NCI-H345 treated with DMSO at 0.1 percent for 48 hours (cell line): ENCODE data around the gene PLCL2.

ENCODE experiments used
- DNase-seq: peaks from one replicate; lab custom pipeline; 2025; ENCODE audit not compliant: unreplicated experiment; lab: John Stamatoyannopoulos, UW

Gene PLCL2

DNA sequence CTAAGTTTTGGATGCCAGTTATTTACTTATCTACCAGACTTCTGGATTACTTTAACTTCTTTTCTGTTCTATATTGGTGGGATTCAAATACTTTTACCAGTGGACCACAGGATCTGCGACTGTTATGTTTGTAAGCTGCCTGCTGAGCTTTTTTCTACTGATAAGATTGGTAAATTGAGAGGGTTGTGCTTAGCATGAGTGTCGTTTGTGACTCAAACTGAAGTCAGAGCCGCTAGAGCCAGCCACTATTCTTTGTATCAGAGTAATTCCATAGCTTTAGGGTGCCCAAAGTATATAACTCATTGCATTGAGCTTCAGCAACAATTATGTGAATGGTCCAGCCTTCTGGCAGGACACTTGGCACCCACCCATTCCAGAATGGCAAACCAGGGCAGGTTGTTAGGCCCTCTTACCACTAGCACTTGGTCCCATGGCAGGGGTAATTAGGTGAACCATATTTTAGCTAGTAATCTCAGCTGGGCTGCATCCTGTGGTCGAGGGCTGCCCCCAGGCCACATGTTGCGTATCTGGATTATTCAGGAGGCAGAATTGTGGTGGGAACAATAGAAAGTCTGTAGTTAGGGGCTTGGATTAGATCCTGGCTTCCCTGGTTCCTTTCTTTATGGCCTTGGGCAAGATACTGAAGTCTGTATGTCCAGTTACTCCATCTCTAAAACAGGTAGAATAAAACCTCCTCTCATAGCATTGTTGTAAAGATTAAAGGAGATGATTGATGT is 6.0 kb downstream of the PLCL2 start:
- no peak for DNase-seq

DNA sequence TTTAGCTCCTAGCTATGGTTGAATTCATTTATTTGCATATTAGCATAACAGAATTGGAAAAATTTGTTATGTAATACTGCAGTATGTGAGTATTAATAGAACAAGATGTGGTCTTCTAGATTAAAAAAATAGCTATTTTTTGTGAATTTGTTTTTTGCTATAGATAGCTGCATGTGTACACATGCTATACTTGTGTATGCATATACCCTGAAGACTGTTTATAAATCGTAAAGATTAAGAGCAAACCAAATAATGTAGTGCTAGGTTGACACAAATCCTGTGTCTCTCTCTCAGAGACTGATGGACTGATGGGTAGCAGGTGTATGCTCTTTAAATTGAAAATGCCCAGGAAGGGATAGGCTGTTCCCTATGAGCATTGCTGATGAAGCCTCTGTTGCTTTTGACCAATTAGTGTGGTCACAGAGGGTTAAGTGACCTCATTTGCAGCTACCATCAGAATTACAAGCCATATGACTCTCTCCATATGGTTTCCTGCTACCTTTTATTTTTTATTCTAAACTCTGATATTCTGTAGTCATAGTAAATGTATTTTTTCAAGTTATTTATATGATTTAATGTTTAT is 9.0 kb downstream of the PLCL2 start:
- DNase-seq: no peak

DNA sequence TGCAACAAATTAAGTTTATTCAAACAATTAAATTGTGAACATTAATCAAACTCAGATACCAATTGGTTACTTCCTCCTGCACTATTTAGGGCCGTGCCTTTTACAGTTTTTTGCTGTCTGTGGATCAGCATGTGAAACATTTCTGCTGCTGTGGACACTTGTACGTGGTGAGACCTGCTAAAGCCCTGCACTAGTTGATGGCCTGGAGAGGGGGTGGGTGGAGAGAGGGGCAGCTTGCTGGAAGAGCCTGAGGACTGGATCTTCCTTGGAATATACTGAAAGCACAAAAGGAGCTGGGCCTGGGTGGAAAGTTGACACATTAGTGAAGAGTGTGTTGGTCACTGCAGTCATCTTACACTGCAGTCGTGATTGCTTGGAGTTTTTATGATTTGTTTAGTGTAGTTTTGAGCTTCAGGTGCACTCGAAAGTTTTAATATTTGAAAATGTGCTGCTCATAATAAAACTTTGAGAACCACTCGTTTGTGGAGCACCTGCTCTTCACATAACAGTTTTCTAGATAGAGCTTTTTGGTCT is 11.4 kb downstream of the PLCL2 start:
- DNase-seq: no peak

DNA sequence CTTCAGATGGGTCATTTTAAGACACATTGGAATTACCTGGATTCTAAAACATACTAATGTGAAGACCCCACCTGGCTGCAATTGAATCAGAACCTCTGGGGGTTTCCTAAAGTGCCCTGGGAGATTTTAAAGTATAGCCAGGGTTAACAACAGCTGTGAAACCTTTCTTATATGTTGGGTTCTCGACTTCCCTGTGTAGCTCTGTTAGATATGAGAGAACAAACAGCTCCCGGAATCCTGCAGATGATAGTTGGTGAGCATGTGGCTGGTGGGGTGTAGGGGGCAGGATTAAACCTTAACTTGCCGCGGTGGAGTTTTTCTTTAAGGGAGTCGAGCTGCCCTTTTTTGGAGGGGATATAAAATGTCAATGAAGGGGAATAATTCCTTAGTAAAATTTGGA is 12.1 kb downstream of the PLCL2 start:
- no peak for DNase-seq

DNA sequence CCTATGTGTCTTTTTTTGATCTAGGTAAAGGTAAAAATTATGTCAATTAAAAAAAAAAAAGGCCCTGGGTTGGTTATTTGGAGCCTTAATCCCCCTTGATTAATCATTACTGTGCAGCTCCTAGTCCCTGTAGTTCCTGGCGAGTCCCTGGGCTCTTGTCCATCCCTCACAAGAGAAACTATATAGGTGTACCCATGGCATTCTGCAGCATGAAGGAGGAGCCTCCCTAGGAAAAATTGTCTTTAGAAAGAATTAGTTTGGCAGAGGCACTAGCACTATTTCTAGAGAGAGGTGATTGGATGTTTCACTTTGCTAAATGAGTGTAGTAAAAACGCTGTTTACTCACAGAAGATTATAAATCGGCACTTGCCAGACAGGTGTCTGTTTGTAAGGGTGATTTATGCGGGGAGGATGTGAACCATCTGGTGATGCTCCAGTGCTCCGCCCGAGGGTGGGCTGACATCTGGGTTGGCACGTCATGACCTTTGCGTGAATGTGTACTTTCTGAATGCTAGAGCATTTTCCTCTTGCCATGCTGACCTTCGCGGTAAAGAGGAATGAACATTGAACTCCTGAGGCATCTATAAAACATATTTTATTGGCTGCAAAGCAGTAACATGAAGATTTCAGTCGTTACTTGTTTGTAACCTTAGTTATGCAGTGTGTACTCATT is 12.6 kb downstream of the PLCL2 start:
- no peak for DNase-seq

DNA sequence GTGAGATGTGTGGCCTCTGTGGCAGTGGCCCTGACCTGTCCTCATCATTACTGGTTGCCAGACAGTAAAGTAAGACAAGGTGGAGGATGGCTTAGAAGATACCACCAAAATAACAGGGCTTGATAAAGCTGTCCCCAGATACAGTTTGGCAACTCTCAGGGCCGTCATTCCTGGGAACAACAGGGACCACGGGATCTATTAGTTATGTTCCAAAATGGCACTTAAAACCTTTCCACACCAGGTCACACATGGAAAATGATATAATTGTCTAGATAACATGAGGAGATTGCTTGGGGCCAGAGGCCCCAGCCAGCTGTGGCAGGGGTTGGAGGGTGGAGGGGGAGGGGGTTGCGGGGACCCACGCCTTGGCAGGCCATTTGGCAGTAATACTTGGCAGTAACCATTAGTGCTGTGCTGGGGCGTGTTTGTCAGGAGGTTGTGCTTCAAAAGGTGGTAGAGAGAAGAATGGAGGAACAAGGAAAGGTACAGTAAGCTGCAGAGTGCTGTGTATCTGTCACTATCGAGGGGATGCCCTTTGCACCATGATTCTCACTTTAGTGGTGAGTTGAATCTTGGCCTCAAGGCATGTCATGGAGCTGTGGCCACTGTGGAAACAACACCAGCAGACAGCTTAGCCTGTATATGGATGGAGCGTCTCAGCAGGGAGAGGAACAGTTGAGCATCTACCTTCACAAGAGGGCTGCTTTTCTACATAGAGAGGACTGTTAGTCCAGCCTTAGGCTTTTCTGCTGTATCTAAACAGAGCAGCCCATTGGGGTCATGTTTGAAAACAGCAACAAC is 14.0 kb downstream of the PLCL2 start:
- DNase-seq: no peak

DNA sequence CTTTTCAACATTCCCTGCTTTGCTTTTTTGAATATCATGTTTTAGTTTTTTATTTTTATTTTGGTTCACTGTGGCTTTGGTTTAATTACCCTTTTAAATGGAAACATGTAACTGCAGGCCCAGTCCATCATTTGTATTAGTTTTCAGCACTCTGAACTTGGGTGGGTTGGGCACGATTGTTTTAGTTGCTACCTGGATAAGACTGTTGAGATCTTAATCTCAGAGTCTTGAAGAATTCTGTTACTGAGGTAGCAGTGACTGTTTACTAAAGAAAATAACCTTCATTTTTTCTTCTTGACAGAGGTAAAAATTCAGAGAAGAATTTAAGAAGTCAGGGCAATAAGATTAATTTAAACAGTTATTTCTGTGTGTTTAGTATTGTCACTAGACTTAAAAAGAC is 15.2 kb downstream of the PLCL2 start:
- DNase-seq: no peak

DNA sequence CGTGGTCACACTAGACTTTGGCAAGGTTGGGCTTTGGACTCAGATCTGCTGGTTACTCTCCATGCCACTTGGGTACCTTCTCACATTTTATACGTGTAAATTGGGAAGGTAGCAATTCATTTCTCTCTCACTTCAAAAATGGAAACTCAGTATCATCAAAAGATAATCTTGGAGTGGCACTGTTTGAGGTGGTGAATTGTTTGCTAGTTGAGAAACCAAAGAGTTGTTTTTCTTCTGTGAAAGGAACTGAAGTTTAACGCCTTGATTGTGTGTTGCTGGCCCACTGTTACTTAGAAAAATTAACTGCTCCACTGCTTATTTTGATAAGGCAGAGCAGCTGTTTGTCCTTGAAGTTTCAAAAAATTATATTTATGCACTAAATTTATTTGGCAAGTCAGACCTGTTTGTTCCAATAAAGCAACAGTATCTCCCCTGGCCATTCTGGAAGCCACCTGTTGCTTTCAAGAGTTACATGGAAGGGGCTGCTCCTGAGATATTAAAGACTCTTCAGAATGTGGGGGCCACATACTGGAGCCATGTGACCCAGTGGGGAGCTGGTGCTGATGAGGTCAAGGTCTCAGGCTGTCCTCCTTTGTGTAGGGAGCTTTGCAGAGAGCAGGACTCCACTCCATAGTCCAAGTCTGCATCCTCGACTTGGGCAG is 16.2 kb downstream of the PLCL2 start:
- DNase-seq: no peak

DNA sequence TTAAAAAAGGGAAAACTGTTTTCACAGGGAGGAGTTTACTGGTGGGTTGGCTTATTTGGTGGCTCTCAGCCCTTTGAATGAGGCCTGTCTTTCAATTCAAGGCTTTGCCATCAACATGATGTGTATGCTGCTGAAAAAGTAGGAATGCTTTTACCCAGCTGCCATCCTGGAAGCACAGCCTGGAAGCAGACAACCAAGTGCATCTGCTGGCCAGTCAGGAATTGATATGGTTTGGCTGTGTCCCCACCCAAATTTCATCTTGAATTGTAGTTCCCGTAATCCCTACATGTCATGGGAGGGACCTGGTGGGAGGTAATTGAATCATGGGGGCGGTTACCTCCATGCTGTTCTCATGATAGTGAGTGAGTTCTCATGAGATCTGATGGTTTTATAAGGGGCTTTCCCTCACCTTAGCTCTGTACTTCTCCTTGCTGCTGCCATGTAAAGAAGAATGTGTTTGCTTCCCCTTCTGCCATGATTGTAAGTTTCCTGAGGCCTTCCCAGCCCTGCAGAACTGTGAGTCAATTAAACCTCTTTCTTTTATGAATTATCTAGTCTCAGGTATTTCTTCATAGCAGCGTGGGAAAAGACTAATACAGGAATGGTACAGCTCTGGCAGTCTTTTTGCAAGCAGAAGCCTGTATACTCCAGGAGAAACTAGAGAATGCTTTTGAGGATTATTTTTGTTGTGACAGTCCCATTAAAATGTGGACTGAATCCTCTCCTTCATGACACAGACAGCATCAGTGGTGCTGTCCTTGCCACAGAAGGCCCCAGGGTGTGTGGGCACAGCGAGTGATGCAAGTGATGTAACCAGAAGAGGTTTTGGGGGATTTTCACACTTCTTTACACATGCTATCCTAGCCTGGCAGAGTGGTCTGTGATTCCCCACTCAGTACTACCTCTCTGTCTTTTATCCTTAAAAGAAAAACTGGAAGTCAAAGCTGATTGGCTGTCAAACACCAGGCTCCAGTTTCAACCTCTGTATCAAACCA is 20.0 kb downstream of the PLCL2 start:
- DNase-seq: no peak

DNA sequence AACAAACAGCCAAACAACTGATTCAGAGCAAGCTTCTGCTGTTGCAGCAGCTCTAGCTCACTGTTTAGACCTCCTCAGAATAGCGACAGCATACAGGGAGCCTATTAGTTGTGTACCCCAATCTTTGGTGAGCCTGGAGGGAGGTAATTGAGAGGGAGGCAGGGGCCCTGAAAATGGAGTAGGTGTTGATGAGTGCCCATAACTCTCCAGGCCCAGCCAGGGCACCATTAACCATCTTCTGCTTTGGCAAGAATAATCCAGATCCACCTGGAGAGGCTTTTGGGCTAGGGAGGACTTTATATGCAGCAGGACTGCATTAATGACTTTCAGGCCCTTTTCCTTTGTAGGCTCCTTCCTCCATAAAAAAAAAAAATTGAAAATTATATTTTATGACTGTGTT is 20.9 kb downstream of the PLCL2 start:
- DNase-seq: no peak

DNA sequence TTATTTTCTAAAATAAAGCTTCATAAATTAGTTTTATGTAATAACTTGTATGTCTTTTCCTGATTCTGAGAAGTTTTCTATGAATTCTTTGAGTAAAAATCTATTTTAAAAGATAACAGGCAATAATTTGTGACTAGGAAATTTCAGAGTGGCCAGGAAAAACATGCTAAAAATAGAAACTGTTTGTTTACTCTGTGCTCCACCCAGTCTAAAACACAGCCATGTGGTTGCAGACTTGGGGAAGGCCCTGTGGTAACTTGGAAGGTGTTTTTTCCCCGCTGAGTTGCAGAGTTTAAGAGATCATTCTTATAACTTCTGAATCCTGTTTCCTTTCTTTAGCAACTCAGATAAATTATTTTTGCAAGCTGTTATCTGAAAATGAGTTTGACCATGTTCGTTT is 21.9 kb downstream of the PLCL2 start:
- no peak for DNase-seq

DNA sequence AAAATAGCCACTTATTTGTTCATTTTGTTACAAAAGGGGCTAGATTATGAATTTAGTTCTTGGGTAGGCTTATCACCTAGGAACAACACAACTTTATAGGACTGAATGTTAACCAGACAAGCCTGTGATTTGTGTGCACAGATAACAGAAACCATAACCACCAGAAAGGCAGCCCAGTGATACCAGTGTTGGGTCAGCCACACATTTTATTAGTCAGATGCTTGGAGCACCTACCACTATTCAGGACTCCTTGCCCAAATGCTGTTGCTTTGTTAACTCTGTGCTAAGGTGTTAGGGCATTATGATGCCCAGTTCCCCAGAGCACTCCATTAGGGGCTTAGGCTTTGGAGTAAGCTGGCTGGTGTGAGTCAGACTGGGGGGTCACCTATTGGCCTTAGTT is 22.5 kb downstream of the PLCL2 start:
- no peak for DNase-seq

DNA sequence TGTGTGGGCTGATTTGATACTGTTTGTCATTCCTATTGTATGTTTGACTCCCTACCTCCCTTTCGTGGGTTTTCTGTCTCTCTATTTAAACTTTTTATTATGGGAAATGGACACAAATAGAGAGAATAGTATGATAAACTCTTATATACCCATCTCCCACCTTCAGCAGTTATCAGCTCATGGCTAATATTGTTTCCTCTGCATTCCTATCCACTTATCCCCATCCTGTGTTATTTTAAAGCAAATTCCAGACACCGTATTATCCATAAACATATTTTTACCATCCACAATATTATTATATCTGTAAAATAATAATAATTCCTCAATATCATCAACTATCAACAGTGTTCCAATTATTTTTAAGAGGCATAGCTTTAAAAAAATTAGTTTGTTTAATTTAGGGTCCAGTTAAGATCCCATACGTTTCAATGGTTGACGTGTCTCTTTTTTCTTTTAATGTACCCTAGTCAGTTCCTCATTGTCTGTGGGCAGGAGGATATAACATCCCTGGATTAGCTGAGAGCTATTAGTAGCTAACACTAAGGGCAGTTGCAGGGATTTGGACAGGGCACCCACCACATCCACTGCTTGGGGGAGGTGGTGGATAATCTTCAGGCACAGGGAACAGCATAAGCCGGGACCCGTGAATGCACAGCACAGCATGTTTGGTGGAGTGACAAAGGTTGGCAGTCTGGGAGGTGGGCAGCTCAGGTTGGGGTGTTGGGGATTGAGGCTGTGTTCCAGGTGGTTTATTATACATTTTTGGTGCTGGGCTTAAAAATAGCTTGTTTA is 23.5 kb downstream of the PLCL2 start:
- no peak for DNase-seq

DNA sequence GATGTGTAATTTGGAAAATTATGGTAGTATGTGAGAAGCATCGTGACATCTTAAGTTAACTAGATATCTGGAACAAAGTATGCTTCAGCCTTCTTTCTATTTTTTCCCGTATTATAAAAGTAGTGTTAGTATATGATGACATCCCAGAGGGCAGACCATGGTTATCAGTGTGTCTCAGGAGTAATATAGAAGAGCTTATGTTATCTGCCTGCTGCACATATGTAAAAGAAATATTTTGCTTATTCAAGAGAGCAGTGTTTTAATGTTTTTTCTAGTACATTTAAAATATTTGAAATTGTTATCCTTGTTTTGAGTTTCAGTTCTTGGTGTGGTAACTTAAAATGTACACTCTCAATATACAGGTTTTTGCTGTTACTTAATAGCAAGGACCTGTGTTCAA is 24.1 kb downstream of the PLCL2 start:
- DNase-seq: no peak

DNA sequence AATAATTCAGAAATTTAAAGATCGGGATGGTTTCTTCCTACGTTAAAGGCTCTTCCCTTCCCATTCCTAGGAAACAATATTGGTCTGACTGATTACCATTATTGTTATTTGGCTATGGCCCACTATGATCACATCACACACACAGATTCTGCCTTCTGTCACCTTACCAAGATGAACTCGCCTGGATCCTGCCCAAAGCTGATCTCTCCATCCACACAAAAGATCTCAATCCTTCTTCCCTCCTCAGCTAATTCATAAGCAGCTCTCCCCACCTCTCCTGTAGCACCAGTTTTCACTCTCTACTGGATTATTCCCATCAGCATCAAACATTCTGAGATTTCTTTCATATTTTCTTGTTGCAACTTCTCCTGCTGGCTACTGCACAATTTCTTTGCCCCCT is 25.0 kb downstream of the PLCL2 start:
- DNase-seq: no peak

DNA sequence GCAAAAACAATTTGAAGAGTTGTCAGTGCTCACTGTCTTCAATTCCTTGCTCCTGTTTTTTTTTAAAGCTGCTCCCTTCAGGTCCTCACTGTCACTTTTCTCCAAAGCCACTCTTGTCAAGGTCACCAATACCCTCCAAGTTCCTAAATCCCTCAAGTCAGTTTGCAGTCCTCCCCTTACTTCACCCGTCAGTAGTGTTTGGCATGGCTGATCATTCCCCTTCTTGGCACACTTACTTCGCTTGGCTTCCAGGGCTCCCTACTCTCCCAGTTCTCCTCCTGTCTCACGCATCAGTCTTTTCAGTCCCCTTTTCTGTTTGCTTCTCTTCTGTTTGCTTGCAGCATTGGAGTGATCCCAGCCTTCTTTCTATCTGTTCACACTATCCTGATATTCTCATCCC is 25.5 kb downstream of the PLCL2 start:
- no peak for DNase-seq

DNA sequence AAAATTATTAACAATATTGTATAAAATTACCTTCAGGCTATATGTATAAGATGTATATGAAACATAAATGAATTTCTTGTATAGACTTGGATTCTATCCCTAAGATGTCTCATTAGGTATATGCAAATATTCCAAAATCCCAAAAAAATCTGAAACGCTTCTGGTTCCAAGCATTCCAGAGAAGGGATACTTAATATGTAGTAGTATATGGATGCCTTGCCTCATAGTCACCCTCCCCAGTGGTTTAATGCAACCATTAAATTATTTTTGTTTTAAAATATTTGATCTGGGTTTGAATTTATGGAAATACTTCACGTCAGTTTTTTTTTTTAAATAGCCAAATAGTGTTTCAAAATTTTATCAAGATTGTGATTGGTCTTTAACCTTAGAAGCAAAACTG is 27.2 kb downstream of the PLCL2 start:
- no peak for DNase-seq

DNA sequence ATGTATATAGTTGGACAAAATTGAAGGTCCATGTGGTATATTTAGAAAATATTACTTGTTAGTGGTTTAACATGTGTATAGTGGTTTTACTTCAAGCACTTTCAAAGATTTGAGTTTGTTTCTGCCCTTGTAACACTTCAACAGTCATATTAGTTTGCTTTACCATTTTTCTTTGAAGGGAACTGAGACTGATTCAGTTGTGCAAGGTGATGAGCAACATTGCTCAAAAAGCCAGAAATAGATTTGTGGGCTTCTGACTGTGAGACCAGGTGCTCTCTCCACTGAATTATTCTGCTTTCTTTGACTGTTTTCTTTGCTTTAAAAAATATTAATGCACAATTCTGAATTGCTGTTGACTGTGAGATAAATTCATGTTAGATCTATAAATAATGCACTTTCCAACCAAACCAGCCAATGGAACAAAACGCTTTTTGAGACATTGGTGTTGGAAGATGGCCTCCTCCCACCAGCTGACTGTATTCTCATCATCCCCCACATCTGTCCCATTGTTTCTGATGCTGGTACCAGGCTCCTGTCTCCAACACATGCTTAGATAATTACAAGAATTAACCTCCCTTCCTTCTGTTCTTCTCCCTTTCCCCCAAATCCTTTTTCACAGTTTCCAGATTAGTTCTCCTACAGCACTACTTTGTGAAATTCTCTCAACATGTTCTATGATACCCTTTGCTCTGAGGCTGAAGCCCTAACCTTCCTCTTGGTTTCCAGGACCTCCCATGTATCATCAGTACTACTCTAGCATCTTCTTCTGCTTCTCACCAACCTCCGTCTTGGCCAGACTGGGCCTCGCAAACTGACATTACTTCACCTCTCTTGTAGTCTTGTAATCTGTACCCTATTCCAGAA is 27.9 kb downstream of the PLCL2 start:
- no peak for DNase-seq
